H1 (cell line): ENCODE measurements around the gene ADAMTS14. TPM values are rescaled to one million over a fixed set of nuclear protein-coding genes. Genes with fewer than 3 reads are reported as not detected.

Experiments used
- CTCF ChIA-PET: fragments of 300-600 bp; sonication (Branson Sonifier 250); formaldehyde crosslinking; loops from one replicate; lab custom pipeline; 2021; ENCODE audit not compliant: partially characterized antibody; lab: Charles Lee
- POLR2A ChIA-PET: fragments of 300-600 bp; sonication (Branson Sonifier 250); formaldehyde crosslinking; loops from one replicate; lab custom pipeline; 2021; ENCODE audit warnings: inconsistent platforms; ENCODE audit not compliant: partially characterized antibody; lab: Charles Lee
- DNase-seq, 2 experiments: peaks; one replicate each; pipeline versions ENCODE4 v3.0.0 to v3.0.0-alpha.2; 2010 to 2022; ENCODE audit warnings: low spot score in 2 of 2, low read depth in 1 of 2, mixed read lengths in 1 of 2
- FAIRE-seq: peaks from 2 replicates; lab custom pipeline; 2011; peaks lifted over from hg19 to GRCh38; lab: Jason Lieb, UNC
- H2AFZ ChIP-seq: 2 replicates; pipeline ENCODE4 v1.8.1; 2012; ENCODE audit warnings: low read length, inconsistent platforms
- H2AK5ac ChIP-seq: 2 replicates; pipeline ENCODE4 v1.6.1; 2013; ENCODE audit warnings: low read depth, low read length
- H2BK120ac ChIP-seq: replicated peaks from 2 replicates; pipeline ENCODE3; 2013; ENCODE audit warnings: low read depth, low read length, inconsistent platforms
- H2BK12ac ChIP-seq: 2 replicates; pipeline ENCODE4 v1.6.1; 2013; ENCODE audit warnings: low read depth, low read length
- H2BK15ac ChIP-seq: 2 replicates; pipeline ENCODE4 v1.6.1; 2013; ENCODE audit warnings: low read length
- H2BK20ac ChIP-seq: 2 replicates; pipeline ENCODE4 v1.6.1; 2013; ENCODE audit warnings: low read length
- H2BK5ac ChIP-seq: 2 replicates; pipeline ENCODE4 v1.6.1; 2013; ENCODE audit warnings: low read depth, low read length
- H3K14ac ChIP-seq: 2 replicates; pipeline ENCODE4 v1.6.1; 2013; ENCODE audit warnings: inconsistent platforms; ENCODE audit not compliant: insufficient read length
- H3K18ac ChIP-seq: 2 replicates; pipeline ENCODE4 v1.6.1; 2013; ENCODE audit warnings: low read length; ENCODE audit errors: extremely low read depth
- H3K23ac ChIP-seq: 2 replicates; pipeline ENCODE4 v1.6.1; 2013; ENCODE audit warnings: inconsistent platforms; ENCODE audit not compliant: insufficient read length
- H3K23me2 ChIP-seq: 2 replicates; pipeline ENCODE4 v1.6.1; 2013; ENCODE audit warnings: low read depth, low read length
- H3K27ac ChIP-seq: 2 replicates; pipeline ENCODE4 v1.6.1; 2011; ENCODE audit warnings: low read depth, low read length, inconsistent platforms
- H3K27me3 ChIP-seq, 4 experiments: replicated peaks in 1 of 4; 1 replicate in 1 of 4; 2 replicates in 3 of 4; pipeline versions ENCODE4 v1.6.1 to v1.8.1; 2011 to 2013; ENCODE audit warnings: low read length in 3 of 4, mild to moderate bottlenecking in 3 of 4, inconsistent platforms in 2 of 4, mixed read lengths in 2 of 4, moderate library complexity in 1 of 4; ENCODE audit not compliant: control insufficient read depth in 3 of 4, insufficient read depth in 3 of 4; ENCODE audit errors: extremely low read depth in 1 of 4
- H3K36me3 ChIP-seq, 4 experiments: 2 replicates each; pipeline versions ENCODE4 v1.6.1 to v1.8.1; 2011 to 2013; ENCODE audit warnings: mild to moderate bottlenecking in 4 of 4, low read length in 3 of 4, moderate library complexity in 2 of 4, control low read depth in 1 of 4, inconsistent platforms in 1 of 4; ENCODE audit not compliant: insufficient read depth in 4 of 4, control insufficient read depth in 2 of 4
- H3K4ac ChIP-seq: replicated peaks from 2 replicates; pipeline ENCODE3; 2013; ENCODE audit warnings: low read length, low read depth, mixed read lengths, inconsistent platforms; ENCODE audit not compliant: insufficient read length
- H3K4me1 ChIP-seq, 4 experiments: replicated peaks in 1 of 4; 1 replicate in 1 of 4; 2 replicates in 3 of 4; pipeline versions ENCODE4 v1.6.1 to v1.8.1; 2011 to 2013; ENCODE audit warnings: low read length in 3 of 4, inconsistent platforms in 2 of 4, mixed read lengths in 1 of 4; ENCODE audit not compliant: insufficient read depth in 4 of 4, control insufficient read depth in 3 of 4
- H3K4me2 ChIP-seq, 2 experiments: 2 replicates each; pipeline versions ENCODE4 v1.6.1 to v1.8.1; 2011 to 2013; ENCODE audit warnings: low read depth in 2 of 2, low read length in 2 of 2, control low read depth in 1 of 2, inconsistent platforms in 1 of 2, mild to moderate bottlenecking in 1 of 2; ENCODE audit not compliant: insufficient read depth in 1 of 2
- H3K4me3 ChIP-seq, 4 experiments: fragments of 200-600, 300-600 bp in 1 of 4; sonication (generic), shearing (Covaris generic), sonication (Bioruptor Twin) in 1 of 4; 2 replicates each; pipeline versions ENCODE4 v1.5.1 to v1.8.1; 2011 to 2016; ENCODE audit warnings: low read length in 4 of 4, low read depth in 3 of 4, control low read depth in 2 of 4, inconsistent platforms in 2 of 4, mild to moderate bottlenecking in 2 of 4, mixed read lengths in 1 of 4, moderate library complexity in 1 of 4; ENCODE audit not compliant: insufficient read depth in 2 of 4; ENCODE audit errors: extremely low read depth in 1 of 4
- H3K56ac ChIP-seq: replicated peaks from 2 replicates; pipeline ENCODE3; 2013; ENCODE audit warnings: low read depth, mild to moderate bottlenecking, mixed read lengths, low read length, inconsistent platforms; ENCODE audit not compliant: insufficient read length
- H3K79me1 ChIP-seq: 2 replicates; pipeline ENCODE4 v1.6.1; 2013; ENCODE audit warnings: low read depth, low read length, control low read depth
- H3K79me2 ChIP-seq, 2 experiments: 2 replicates each; pipeline versions ENCODE4 v1.6.1 to v1.8.1; 2012 to 2013; ENCODE audit warnings: low read length in 2 of 2, mild to moderate bottlenecking in 2 of 2, inconsistent platforms in 1 of 2; ENCODE audit not compliant: insufficient read depth in 2 of 2, control insufficient read depth in 1 of 2
- H3K9ac ChIP-seq, 4 experiments: replicated peaks in 1 of 4; 1 replicate in 1 of 4; 2 replicates in 3 of 4; pipeline versions ENCODE4 v1.6.1 to v1.8.1; 2011 to 2013; ENCODE audit warnings: low read depth in 3 of 4, low read length in 3 of 4, control low read depth in 2 of 4, mild to moderate bottlenecking in 2 of 4, moderate library complexity in 2 of 4, inconsistent platforms in 1 of 4; ENCODE audit errors: extremely low read depth in 1 of 4
- H3K9me3 ChIP-seq, 2 experiments: 2 replicates each; pipeline versions ENCODE4 v1.6.1 to v1.8.1; 2012 to 2013; ENCODE audit warnings: mild to moderate bottlenecking in 2 of 2, moderate library complexity in 2 of 2, control low read depth in 1 of 2, inconsistent platforms in 1 of 2, low read depth in 1 of 2, low read length in 1 of 2, mixed read lengths in 1 of 2; ENCODE audit not compliant: insufficient read depth in 2 of 2
- H4K20me1 ChIP-seq, 2 experiments: replicated peaks in 1 of 2; 2 replicates each; pipeline versions ENCODE3 to v1.8.1; 2011 to 2013; ENCODE audit warnings: inconsistent platforms in 2 of 2, low read length in 2 of 2, mild to moderate bottlenecking in 1 of 2; ENCODE audit not compliant: insufficient read depth in 2 of 2, control insufficient read depth in 1 of 2
- H4K5ac ChIP-seq: 2 replicates; pipeline ENCODE4 v1.6.1; 2013; ENCODE audit warnings: low read length, low read depth, mixed read lengths, inconsistent platforms; ENCODE audit not compliant: insufficient read length
- H4K8ac ChIP-seq: 2 replicates; pipeline ENCODE4 v1.8.0; 2013; ENCODE audit warnings: mild to moderate bottlenecking, moderate library complexity, low read length, inconsistent platforms; ENCODE audit not compliant: insufficient read depth; ENCODE audit errors: extremely low read depth
- H4K91ac ChIP-seq: replicated peaks from 2 replicates; pipeline ENCODE3; 2013; ENCODE audit warnings: low read length, mixed read lengths, inconsistent platforms; ENCODE audit not compliant: insufficient read length
- ATF2 ChIP-seq: IDR thresholded peaks from 2 replicates; pipeline ENCODE4 v1.6.1; 2012; ENCODE audit warnings: low read length, inconsistent platforms
- ATF3 ChIP-seq: IDR thresholded peaks from 2 replicates; pipeline ENCODE4 v1.6.1; 2011; ENCODE audit warnings: low read depth, mild to moderate bottlenecking, low read length; ENCODE audit not compliant: insufficient read depth
- BACH1 ChIP-seq: IDR thresholded peaks from 2 replicates; pipeline ENCODE4 v1.6.1; 2012; ENCODE audit warnings: low read length, improper control_type of control experiment
- BCL11A ChIP-seq, 2 experiments: IDR thresholded peaks; one replicate each; pipeline ENCODE4 v1.6.1; 2011; ENCODE audit warnings: low read depth in 2 of 2, low read length in 2 of 2, mild to moderate bottlenecking in 2 of 2
- CTBP2 ChIP-seq: IDR thresholded peaks from 2 replicates; pipeline ENCODE4 v1.7.0; 2011; ENCODE audit warnings: borderline replicate concordance, mild to moderate bottlenecking, moderate library complexity, mixed read lengths, low read length; ENCODE audit not compliant: insufficient read depth, insufficient read length
- FOSL1 ChIP-seq: IDR thresholded peaks from 2 replicates; pipeline ENCODE4 v1.6.1; 2011; ENCODE audit warnings: mild to moderate bottlenecking, low read depth, low read length, moderate library complexity; ENCODE audit not compliant: insufficient read depth
- PHF8 ChIP-seq: fragments of 200-600 bp; sonication (generic); conservative IDR thresholded peaks from 2 replicates; pipeline ENCODE4 v1.7.1; 2012; ENCODE audit warnings: low read depth, mild to moderate bottlenecking, inconsistent platforms, low read length, moderate library complexity
- SIN3A ChIP-seq, 2 experiments: IDR thresholded peaks in 1 of 2; conservative IDR thresholded peaks in 1 of 2; 2 replicates each; pipeline ENCODE4 v1.6.1; 2011 to 2012; ENCODE audit warnings: low read length in 2 of 2, improper control_type of control experiment in 1 of 2, low read depth in 1 of 2, mild to moderate bottlenecking in 1 of 2
- SIRT6 ChIP-seq: IDR thresholded peaks from one replicate; pipeline ENCODE4 v1.7.1; 2012; ENCODE audit warnings: low read length, inconsistent platforms
- SIX5 ChIP-seq: IDR thresholded peaks from 2 replicates; pipeline ENCODE4 v1.6.1; 2011; ENCODE audit warnings: mild to moderate bottlenecking, low read depth, low read length
- SUZ12 ChIP-seq: fragments of 200-600 bp; sonication (generic); IDR thresholded peaks from 2 replicates; pipeline ENCODE4 v1.6.1; 2012; ENCODE audit warnings: mild to moderate bottlenecking, inconsistent platforms, low read length, moderate library complexity, mixed read lengths
- TBP ChIP-seq: IDR thresholded peaks from 2 replicates; pipeline ENCODE4 v1.6.1; 2011; ENCODE audit warnings: low read depth, low read length, improper control_type of control experiment
- WGBS, 2 experiments: shearing (Covaris generic) in 1 of 2; methylation state at CpG; one replicate each; pipeline versions ENCODE4 v1.1.6 to v1.1.7; 2013 to 2015; ENCODE audit warnings: low lambda C conversion rate in 2 of 2, mixed read lengths in 2 of 2, inconsistent platforms in 1 of 2, low coverage in 1 of 2, missing lambda C conversion rate in 1 of 2; ENCODE audit not compliant: insufficient replicate concordance in 2 of 2, insufficient coverage in 1 of 2, insufficient read length in 1 of 2; ENCODE audit errors: extremely low coverage in 1 of 2, missing lambda C conversion rate in 1 of 2; 5-methylcytosine and 5-hydroxymethylcytosine counted together
- polyA plus RNA-seq, 7 experiments: library from polyadenylated mRNA; depleted of rRNA in 3 of 7; stranded (reverse) in 5 of 7; unstranded in 2 of 7; fragments of >200 nt in 5 of 7; fragments of 200-250 nt in 2 of 7; gene quantifications; 1 replicate in 5 of 7; 2 replicates in 1 of 7; 4 replicates in 1 of 7; pipeline versions ENCODE4 v1.2.1 to v1.2.3, GENCODE V29; 2011 to 2013; ENCODE audit warnings: missing spikeins in 2 of 7, mixed read lengths in 2 of 7
- total RNA-seq: library from RNA; stranded (reverse); fragmentation: NEBNext Ultra II Directional; extraction: Animal tissue kit (Norgen Biotek cat#: 25700); gene quantifications from 2 replicates; pipeline ENCODE4 v1.2.1, GENCODE V29; 2021

ADAMTS14 gene
- total and polyA plus RNA-seq, 2 of the 8 experiments (the other 6 are each of a cell fraction or from before 2014, with no cell fraction given) = 2.0 to 2.3 TPM

GRCh38 chr10:70751356-70751755, 79.0 kb downstream of the ADAMTS14 start:
- H2AFZ ChIP-seq = no peak overlapping the region
- H3K79me2 ChIP-seq = no peaks in the 10 kb centered on the region
- H4K5ac ChIP-seq = no peak overlapping the region
- no peaks in the 10 kb centered on the region for H3K27me3 ChIP-seq
- H4K20me1 ChIP-seq = peaks cover 0 to 2% of the 10 kb centered on the region in 2 experiments
- H3K23ac ChIP-seq = no peak overlapping the region
- no peaks in the 10 kb centered on the region for H3K36me3 ChIP-seq
- H3K9me3 ChIP-seq = no peaks in the 10 kb centered on the region
- H2BK5ac ChIP-seq = no peak overlapping the region
- no peaks in the 10 kb centered on the region for H3K23me2 ChIP-seq
- H3K79me1 ChIP-seq = no peaks in the 10 kb centered on the region
- no peak overlapping the region for H3K4me3 ChIP-seq
- TF ChIP-seq TBP (no peak), CTBP2 (no peak), ATF3 (no peak), SUZ12 (no peak), BCL11A (IDR thresholded peaks at IDR 0.05; ENCODE audit: low read depth in 2 of 2, low read length in 2 of 2) (no peak), ATF2 (no peak), PHF8 (no peak), BACH1 (no peak), FOSL1 (no peak), SIRT6 (no peak), SIX5 (no peak), SIN3A (conservative IDR thresholded peaks at IDR 0.05 in 1 of 2, IDR thresholded peaks at IDR 0.05 in 1 of 2; ENCODE audit: low read depth in 1 of 2, low read length in 2 of 2) (no peak)
- peaks cover 0 to 3% (median 0%) of the 10 kb centered on the region in 4 experiments; a peak in 3 of 7 replicates for H3K4me1 ChIP-seq
- no peak overlapping the region for H3K9ac ChIP-seq
- H4K91ac ChIP-seq = no peak overlapping the region
- H3K4ac ChIP-seq = no peak overlapping the region
- POLR2A ChIA-PET = no interaction called here
- no peak overlapping the region for H2AK5ac ChIP-seq
- H2BK15ac ChIP-seq = no peak overlapping the region
- H4K8ac ChIP-seq = no peak overlapping the region
- 87% methylated on average over 8 of the region's 9 CpGs; no CpG with 5 or more reads in 1 of the 2 experiments for WGBS, 2 experiments
- H2BK12ac ChIP-seq = no peak overlapping the region
- H3K4me2 ChIP-seq = no peak overlapping the region
- no peak overlapping the region for H3K56ac ChIP-seq
- no peak overlapping the region for H2BK20ac ChIP-seq
- no peak overlapping the region for H3K27ac ChIP-seq
- CTCF ChIA-PET = interaction anchor here (1.2 to 3.7 kb wide), 4 partner anchors 9 to 133 kb away, joined by 4 to 11 read pairs (median 6); no protein-coding TSS in a partner anchor
- H3K18ac ChIP-seq = no peak overlapping the region
- no peak for DNase-seq
- no peak overlapping the region for H3K14ac ChIP-seq
- no peak overlapping the region for H2BK120ac ChIP-seq
- no peak for FAIRE-seq
